AG10803 (cell line): ENCODE results near the gene CHST3.
A peak's percentile ranks its signal among the peaks of the same experiment; 100 is the strongest.

ENCODE experiments used
- DNase-seq: peaks from one replicate; pipeline ENCODE4 v3.0.0; 2010; ENCODE audit warnings: low read depth
- H3K4me3 ChIP-seq: 2 replicates; pipeline ENCODE4 v1.5.1; 2011; ENCODE audit warnings: mild to moderate bottlenecking, low read length, control low read depth
- TF ChIP-seq, protein P1 (sequence below): conservative IDR thresholded peaks from 2 replicates; pipeline ENCODE4 v1.5.1; 2011; ENCODE audit warnings: mild to moderate bottlenecking, low read length, control low read depth, inconsistent platforms

Gene CHST3

GRCh38 chr10:72034040-72034499 lies 69.9 kb downstream of the CHST3 start:
- TF ChIP-seq, protein P1, sequence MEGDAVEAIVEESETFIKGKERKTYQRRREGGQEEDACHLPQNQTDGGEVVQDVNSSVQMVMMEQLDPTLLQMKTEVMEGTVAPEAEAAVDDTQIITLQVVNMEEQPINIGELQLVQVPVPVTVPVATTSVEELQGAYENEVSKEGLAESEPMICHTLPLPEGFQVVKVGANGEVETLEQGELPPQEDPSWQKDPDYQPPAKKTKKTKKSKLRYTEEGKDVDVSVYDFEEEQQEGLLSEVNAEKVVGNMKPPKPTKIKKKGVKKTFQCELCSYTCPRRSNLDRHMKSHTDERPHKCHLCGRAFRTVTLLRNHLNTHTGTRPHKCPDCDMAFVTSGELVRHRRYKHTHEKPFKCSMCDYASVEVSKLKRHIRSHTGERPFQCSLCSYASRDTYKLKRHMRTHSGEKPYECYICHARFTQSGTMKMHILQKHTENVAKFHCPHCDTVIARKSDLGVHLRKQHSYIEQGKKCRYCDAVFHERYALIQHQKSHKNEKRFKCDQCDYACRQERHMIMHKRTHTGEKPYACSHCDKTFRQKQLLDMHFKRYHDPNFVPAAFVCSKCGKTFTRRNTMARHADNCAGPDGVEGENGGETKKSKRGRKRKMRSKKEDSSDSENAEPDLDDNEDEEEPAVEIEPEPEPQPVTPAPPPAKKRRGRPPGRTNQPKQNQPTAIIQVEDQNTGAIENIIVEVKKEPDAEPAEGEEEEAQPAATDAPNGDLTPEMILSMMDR, result no peak
- DNase-seq, result no peak
- no peak overlapping the region for H3K4me3 ChIP-seq

GRCh38 chr10:72034761-72035160 lies 70.6 kb downstream of the CHST3 start:
- H3K4me3 ChIP-seq, result no peak overlapping the region
- no peak for DNase-seq
- TF ChIP-seq, protein P1, result no peak

DNA sequence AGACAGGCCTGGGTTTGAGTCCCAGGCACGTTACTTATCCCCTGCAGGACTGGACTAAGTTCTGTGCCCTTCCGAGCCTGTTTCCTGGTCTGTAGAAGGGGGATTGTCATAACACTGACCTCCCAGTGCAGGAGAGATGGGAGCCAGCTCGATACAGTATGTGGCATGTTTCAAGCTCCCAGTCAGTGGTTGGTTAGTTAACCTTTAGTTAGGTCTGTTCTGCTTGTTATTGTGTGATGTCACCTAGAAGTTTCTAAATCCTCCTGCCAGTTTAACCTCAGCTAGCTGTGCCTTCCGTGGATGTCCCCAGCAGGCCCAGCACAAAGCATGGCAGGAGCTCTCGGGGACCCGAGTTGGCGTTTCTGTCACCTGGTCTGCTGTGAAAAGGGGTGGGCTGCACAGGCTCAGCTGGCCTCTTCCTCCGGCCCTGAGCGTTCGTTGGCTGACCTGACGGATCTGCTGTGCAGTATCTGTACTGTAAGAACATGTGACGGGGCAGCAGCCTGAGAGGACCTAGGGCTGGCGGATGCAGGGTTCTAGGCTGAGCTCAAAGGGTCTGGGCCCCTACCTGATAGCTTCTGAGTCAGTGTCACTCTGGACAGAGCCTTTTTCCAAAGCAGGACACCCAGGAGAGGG lies 71.2 kb downstream of the CHST3 start:
- TF ChIP-seq, protein P1, result no peak
- H3K4me3 ChIP-seq, result no peak overlapping the region
- DNase-seq, result no peak

DNA sequence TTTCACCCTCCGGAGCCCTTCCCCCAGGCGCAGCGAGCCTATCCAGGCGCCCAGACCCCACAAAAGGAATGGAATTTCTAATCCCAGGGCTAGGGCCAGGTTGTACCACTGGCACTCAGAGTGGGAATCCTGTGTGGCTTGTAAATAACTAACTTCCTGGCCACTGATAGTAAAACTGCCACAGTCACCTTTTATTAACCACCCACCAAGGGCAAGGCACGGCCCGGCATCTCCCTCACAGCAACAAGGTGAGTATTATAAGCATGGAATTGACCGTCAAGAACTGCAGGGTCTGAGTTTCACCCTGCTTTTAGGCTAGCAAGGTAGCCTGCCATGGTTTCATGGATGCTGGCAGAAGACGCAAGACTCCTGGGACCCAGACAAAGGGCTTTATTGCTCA lies 73.1 kb downstream of the CHST3 start:
- TF ChIP-seq, protein P1, result no peak
- H3K4me3 ChIP-seq, result no peak overlapping the region
- DNase-seq, result no peak

DNA sequence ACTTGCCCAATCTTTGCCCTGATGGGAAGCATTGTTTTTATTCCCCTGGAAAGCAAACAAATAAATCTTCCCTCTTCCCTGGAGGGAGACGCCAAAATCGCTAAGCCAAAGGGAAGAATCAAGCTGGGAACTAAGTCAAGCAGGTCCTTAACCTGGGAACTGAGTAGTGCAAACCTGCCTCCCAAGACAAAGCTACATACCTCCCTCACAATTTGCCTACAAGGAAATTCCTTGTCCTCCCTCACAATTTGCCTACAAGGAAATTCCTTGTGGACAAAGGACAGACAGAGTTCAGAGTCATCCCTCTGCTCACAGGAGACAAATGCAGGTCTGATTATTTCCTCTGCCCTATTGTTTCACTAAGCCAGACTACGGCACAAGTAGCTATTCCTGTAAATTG lies 73.6 kb downstream of the CHST3 start:
- H3K4me3 ChIP-seq, result no peak overlapping the region
- no peak for DNase-seq
- TF ChIP-seq, protein P1, result no peak

GRCh38 chr10:72038458-72039001 lies 74.3 kb downstream of the CHST3 start:
- peak; percentile 76 for DNase-seq
- TF ChIP-seq, protein P1, result no peak
- H3K4me3 ChIP-seq, result no peak overlapping the region

GRCh38 chr10:72039377-72039776 lies 75.2 kb downstream of the CHST3 start:
- TF ChIP-seq, protein P1, result no peak

More at GRCh38 chr10:72039377-72039776, 75.2 kb downstream of the CHST3 start:
- no peak for DNase-seq
- H3K4me3 ChIP-seq, result no peak overlapping the region
